Measurements from ENCODE around the gene CIC.
A peak's percentile ranks its signal among the peaks of the same experiment; 100 is the strongest.
"Not testable (repeated sequence)": the region's sequence is repeated elsewhere in the genome, so short reads cannot be mapped to it uniquely, and the experiment has no call there.

The CIC gene

GRCh38 chr19:42266928-42267603 is 2.0 kb upstream of the CIC start:
- H3K27ac Mint-ChIP-seq; H3K4me1 Mint-ChIP-seq; ATAC-seq; DNase-seq (ENCODE audit: low spot score in 2 of 2); H3K4me3 Mint-ChIP-seq; H3K9me3 Mint-ChIP-seq; H3K36me3 Mint-ChIP-seq: not testable (repeated sequence)

GRCh38 chr19:42267644-42268141 is 1.4 kb upstream of the CIC start:
- Mint-ChIP-seq H3K27ac (no peak overlapping the region), H3K9me3 (no peaks in the 10 kb centered on the region), H3K4me1 (peaks cover under 1% of the 10 kb centered on the region), H3K4me3 (no peak overlapping the region), H3K36me3 (peaks cover 6% of the 10 kb centered on the region)
- ATAC-seq (no peak), DNase-seq (ENCODE audit: low spot score in 2 of 2) (no peak)

DNA sequence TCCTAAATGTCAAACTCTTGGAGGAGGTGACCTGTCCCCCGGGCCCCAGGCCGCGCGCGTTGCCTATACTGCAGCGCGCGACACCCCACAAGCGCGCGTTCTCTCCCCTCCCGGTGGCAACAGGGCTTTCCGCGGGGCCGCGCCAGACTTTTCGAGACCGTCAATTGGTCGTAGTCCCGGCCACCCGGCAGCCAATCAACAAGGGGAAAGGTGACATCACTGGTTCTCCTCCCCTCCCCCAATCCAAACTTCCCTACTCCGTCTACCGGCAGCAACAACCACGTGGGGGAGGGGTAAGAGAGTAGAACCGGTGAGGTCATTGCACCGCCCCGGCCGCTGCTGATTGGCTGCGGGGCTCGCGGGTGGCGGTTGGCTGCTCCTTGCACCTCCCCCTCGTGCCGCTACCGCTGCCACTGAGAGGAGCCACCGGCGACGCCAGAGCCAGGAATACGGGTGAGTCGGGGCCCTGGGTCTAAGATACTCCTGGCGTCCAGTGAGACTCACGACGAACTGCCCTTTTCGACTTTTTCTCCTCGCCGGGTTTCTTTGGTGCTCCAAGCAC is 829 bp upstream of the CIC start:
- H3K27ac Mint-ChIP-seq: no peak overlapping the region
- no peak overlapping the region for H3K4me3 Mint-ChIP-seq
- H3K4me1 Mint-ChIP-seq: no peaks in the 10 kb centered on the region
- DNase-seq (ENCODE audit: low spot score in 2 of 2): peak in 1 of 2 donors; percentile 93
- peak; percentile 75 for ATAC-seq
- H3K9me3 Mint-ChIP-seq: no peaks in the 10 kb centered on the region
- peaks cover 12% of the 10 kb centered on the region for H3K36me3 Mint-ChIP-seq

- H3K4me3 Mint-ChIP-seq: no peak overlapping the region
- peaks cover 26% of the 10 kb centered on the region for H3K36me3 Mint-ChIP-seq
- H3K9me3 Mint-ChIP-seq: no peaks in the 10 kb centered on the region
- DNase-seq (ENCODE audit: low spot score in 2 of 2): no peak
- no peak for ATAC-seq
- H3K27ac Mint-ChIP-seq: no peak overlapping the region
- peaks cover 14% of the 10 kb centered on the region for H3K4me1 Mint-ChIP-seq
Measured at GRCh38 chr19:42269478-42270345, 660 bp downstream of the CIC start.

DNA sequence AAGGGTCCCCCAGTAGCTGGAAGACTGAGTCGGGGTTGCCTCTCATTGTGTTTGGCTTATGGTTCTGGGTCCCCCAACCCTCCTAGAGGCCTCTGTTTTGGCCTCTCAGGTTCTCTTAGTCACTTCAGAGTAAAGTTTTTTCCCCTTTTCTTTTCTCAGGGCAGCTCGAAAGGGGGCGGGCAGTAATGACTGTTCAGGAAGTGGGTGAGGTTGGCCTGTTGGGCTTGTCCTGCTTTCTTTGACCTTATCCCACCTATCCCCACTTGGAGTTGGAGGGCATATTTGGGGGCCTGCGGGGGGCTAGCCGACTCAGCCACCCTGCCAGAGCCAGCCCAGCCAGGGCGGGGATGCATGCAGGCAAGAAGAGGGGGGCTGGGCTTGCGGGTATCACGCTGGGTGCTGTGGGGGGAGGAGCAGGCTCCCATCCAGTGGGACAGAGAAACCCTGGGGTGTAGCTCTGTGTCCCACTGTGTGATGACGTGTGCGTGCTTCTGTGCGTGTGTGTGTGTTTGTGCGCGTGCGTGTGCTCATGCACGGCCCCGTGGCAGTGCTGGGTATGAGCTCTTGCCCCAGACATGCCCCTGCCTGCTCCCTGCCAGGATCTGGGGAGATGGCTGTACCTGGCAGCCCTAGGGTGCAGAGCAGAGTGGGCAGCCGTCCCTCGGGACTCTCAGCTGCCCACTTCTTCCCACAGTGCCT is 1.4 kb downstream of the CIC start:
- ATAC-seq: peak; percentile 26
- Mint-ChIP-seq H3K4me3 (no peak overlapping the region), H3K36me3 (peaks cover 34% of the 10 kb centered on the region), H3K9me3 (no peaks in the 10 kb centered on the region), H3K27ac (no peak overlapping the region), H3K4me1 (peaks cover 22% of the 10 kb centered on the region)
- peak; percentile 58 to 81 for DNase-seq (ENCODE audit: low spot score in 2 of 2)

DNA sequence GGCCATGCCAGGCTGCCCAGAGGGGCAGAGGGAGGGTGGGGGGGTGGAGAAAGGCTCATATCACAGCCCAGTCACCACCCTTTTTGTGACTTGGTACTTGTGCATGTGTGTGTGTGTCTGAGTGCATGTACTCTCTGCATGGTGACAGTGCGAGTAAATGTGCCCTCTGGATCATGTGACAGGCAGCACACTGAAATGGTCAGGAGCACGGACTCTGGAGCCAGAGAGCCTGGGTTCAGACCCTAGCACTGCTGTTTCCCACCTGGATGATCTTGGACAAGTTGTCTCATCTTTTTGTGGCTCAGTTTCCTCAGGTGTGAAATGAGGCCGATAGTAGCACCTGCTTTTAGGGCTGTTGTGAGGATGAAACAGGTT is 2.0 kb downstream of the CIC start:
- no peak for DNase-seq (ENCODE audit: low spot score in 2 of 2)
- Mint-ChIP-seq H3K4me1 (peaks cover 28% of the 10 kb centered on the region), H3K27ac (no peak overlapping the region), H3K36me3 (peaks cover 40% of the 10 kb centered on the region), H3K4me3 (no peak overlapping the region), H3K9me3 (no peaks in the 10 kb centered on the region)
- ATAC-seq: no peak

GRCh38 chr19:42271861-42272534 is 2.9 kb downstream of the CIC start:
- peaks cover 37% of the 10 kb centered on the region for H3K4me1 Mint-ChIP-seq
- DNase-seq (ENCODE audit: low spot score in 2 of 2) (no peak), ATAC-seq (no peak)
- H3K9me3 Mint-ChIP-seq: no peaks in the 10 kb centered on the region
- no peak overlapping the region for H3K27ac Mint-ChIP-seq
- no peak overlapping the region for H3K4me3 Mint-ChIP-seq
- H3K36me3 Mint-ChIP-seq: peaks cover 43% of the 10 kb centered on the region

GRCh38 chr19:42272535-42272897 is 3.5 kb downstream of the CIC start:
- Mint-ChIP-seq H3K4me1 (peaks cover 40% of the 10 kb centered on the region), H3K4me3 (no peak overlapping the region), H3K9me3 (no peaks in the 10 kb centered on the region), H3K27ac (no peak overlapping the region), H3K36me3 (peaks cover 47% of the 10 kb centered on the region)
- ATAC-seq (no peak), DNase-seq (ENCODE audit: low spot score in 2 of 2) (no peak)

GRCh38 chr19:42272989-42273406 is 3.9 kb downstream of the CIC start:
- H3K4me3 Mint-ChIP-seq: no peak overlapping the region
- no peaks in the 10 kb centered on the region for H3K9me3 Mint-ChIP-seq
- DNase-seq (ENCODE audit: low spot score in 2 of 2): no peak
- ATAC-seq: no peak
- peaks cover 45% of the 10 kb centered on the region for H3K4me1 Mint-ChIP-seq
- peaks cover 52% of the 10 kb centered on the region for H3K36me3 Mint-ChIP-seq
- no peak overlapping the region for H3K27ac Mint-ChIP-seq

DNA sequence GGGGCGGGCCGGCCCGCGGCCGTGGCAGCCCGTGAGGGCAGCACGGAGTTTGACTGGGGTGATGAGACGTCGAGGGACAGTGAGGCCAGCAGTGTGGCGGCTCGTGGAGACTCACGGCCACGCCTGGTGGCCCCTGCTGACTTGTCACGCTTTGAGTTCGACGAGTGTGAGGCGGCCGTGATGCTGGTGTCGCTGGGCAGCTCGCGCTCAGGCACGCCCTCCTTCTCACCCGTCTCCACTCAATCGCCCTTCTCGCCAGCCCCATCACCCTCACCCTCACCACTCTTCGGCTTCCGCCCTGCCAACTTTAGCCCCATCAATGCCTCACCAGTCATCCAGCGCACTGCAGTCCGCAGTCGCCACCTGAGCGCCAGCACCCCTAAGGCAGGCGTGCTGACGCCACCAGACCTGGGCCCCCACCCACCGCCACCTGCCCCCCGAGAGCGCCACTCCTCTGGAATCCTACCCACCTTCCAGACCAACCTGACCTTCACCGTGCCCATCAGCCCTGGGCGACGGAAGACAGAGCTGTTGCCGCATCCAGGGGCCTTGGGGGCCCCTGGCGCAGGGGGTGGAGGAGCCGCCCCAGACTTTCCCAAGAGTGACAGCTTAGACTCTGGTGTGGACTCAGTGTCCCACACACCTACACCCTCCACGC is 4.5 kb downstream of the CIC start:
- no peak for ATAC-seq
- H3K4me3 Mint-ChIP-seq: no peak overlapping the region
- DNase-seq (ENCODE audit: low spot score in 2 of 2): no peak
- no peak overlapping the region for H3K27ac Mint-ChIP-seq
- H3K4me1 Mint-ChIP-seq: peaks cover 51% of the 10 kb centered on the region
- H3K36me3 Mint-ChIP-seq: peaks cover 58% of the 10 kb centered on the region
- no peaks in the 10 kb centered on the region for H3K9me3 Mint-ChIP-seq

DNA sequence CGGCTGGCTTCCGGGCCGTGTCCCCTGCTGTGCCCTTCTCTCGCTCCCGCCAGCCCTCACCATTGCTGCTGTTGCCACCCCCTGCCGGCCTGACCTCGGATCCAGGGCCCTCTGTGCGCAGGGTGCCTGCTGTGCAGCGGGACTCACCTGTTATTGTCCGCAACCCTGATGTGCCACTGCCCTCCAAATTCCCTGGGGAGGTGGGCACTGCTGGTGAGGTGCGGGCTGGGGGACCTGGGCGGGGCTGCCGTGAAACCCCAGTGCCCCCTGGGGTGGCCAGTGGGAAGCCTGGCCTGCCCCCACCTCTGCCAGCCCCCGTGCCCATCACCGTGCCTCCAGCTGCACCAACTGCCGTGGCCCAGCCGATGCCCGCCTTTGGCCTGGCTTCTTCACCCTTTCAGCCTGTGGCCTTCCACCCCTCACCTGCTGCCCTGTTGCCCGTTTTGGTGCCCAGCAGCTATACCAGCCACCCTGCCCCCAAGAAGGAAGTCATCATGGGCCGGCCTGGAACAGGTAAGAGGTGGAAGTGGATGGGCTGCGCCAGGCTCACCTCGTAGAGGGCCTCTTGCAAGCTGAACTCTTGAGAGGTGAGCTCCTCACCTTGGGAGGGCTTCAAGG is 5.1 kb downstream of the CIC start:
- Mint-ChIP-seq H3K36me3 (peaks cover 63% of the 10 kb centered on the region), H3K9me3 (no peaks in the 10 kb centered on the region), H3K27ac (no peak overlapping the region), H3K4me1 (peaks cover 57% of the 10 kb centered on the region), H3K4me3 (no peak overlapping the region)
- ATAC-seq: no peak
- no peak for DNase-seq (ENCODE audit: low spot score in 2 of 2)

GRCh38 chr19:42275103-42275502 is 6.1 kb downstream of the CIC start:
- Mint-ChIP-seq H3K4me1 (peaks cover 64% of the 10 kb centered on the region), H3K36me3 (peaks cover 70% of the 10 kb centered on the region), H3K27ac (peak overlapping the region; percentile 77), H3K9me3 (no peaks in the 10 kb centered on the region), H3K4me3 (peak overlapping the region; percentile 51)
- no peak for ATAC-seq
- no peak for DNase-seq (ENCODE audit: low spot score in 2 of 2)

DNA sequence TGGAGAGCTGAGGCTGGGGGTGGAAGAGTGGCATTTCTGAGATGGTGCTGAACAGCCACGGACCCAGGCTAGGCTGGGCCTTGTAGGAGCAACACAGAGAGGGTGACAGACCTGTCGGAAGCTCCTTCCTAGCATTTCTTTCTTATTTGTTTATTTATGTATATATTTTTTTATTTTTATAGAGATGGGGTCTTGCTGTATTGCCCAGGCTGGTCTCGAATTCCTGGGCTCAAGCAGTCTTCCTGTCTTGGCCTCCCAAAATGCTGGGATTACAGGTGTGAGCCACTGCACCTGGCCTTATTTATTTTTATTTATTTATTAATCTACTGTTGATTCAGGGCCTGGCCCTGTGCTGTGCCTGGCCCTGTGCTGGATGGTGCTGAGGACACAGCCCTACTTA is 6.5 kb downstream of the CIC start:
- no peaks in the 10 kb centered on the region for H3K9me3 Mint-ChIP-seq
- H3K4me1 Mint-ChIP-seq: peaks cover 64% of the 10 kb centered on the region
- H3K27ac Mint-ChIP-seq: peak overlapping the region; percentile 77
- peaks cover 70% of the 10 kb centered on the region for H3K36me3 Mint-ChIP-seq
- DNase-seq (ENCODE audit: low spot score in 2 of 2) (no peak), ATAC-seq (no peak)
- H3K4me3 Mint-ChIP-seq: peak overlapping the region; percentile 51

DNA sequence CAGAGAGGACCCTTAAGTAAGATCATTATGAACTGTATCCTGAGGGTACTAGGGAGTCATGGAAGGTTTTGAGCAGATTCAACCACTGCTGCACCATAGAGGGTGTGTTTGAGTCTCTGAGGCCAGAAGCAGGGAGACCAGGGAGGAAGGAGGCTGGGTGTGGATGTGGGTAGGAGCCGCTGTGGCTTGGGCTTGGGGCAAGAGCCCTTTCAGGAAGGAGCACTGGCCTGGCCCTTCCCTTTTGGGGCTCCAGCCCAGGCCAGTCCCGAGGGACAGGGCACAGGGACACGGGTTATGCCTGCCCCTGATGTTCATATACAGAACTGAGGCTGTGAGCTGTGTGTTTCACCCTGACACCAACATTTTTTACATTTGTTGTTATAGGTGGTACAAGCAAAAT is 7.2 kb downstream of the CIC start:
- peak overlapping the region; percentile 51 for H3K4me3 Mint-ChIP-seq
- H3K4me1 Mint-ChIP-seq: peaks cover 64% of the 10 kb centered on the region
- no peaks in the 10 kb centered on the region for H3K9me3 Mint-ChIP-seq
- peaks cover 70% of the 10 kb centered on the region for H3K36me3 Mint-ChIP-seq
- DNase-seq (ENCODE audit: low spot score in 2 of 2) (no peak), ATAC-seq (no peak)
- peak overlapping the region; percentile 77 for H3K27ac Mint-ChIP-seq

Measured in stimulated activated effector memory CD8-positive, alpha-beta T cell treated with anti-CD3 and anti-CD28 coated beads, Interleukin-12 subunit alpha, Interleukin-12 subunit beta, amount 100 ng/mL, for 72 hours (primary cell).